ENCODE measurements around the gene SBF1.
"Not testable (repeated sequence)": the region's sequence is repeated elsewhere in the genome, so short reads cannot be mapped to it uniquely, and the experiment has no call there.

SBF1 gene

GRCh38 chr22:50398831-50399648 lies 75.8 kb downstream of the SBF1 start:
- Histone ChIP-seq H3K27ac (ENCODE audit: low read length, poor library complexity, severe bottlenecking) (peak overlapping the region; percentile 19), H2BK5ac (ENCODE audit: low read depth, low read length, poor library complexity, severe bottlenecking) (no peak overlapping the region), H3K79me1 (replicated peaks; ENCODE audit: low read length, poor library complexity, severe bottlenecking) (peaks cover 31% of the 10 kb centered on the region), H3K4ac (ENCODE audit: low read depth in 1 of 2, low read length in 2 of 2) (no peak overlapping the region), H3K4me2 (ENCODE audit: low read length, poor library complexity, severe bottlenecking) (no peak overlapping the region), H2BK15ac (ENCODE audit: low read depth, poor library complexity, severe bottlenecking) (no peak overlapping the region), H3K14ac (ENCODE audit: low read length in 2 of 2) (no peak overlapping the region), H2BK12ac (ENCODE audit: low read length in 2 of 2) (no peak overlapping the region), H2BK120ac (ENCODE audit: low read depth, low read length) (no peak overlapping the region), H3K23ac (ENCODE audit: low read length in 2 of 2) (no peak overlapping the region), H3K4me3 (ENCODE audit: insufficient read depth in 1 of 2, low read depth in 1 of 2, low read length in 2 of 2) (no peak overlapping the region), H2AK5ac (ENCODE audit: low read length, severe bottlenecking) (no peak overlapping the region), H4K91ac (ENCODE audit: low read length) (no peak overlapping the region), H4K8ac (ENCODE audit: low read length) (no peak overlapping the region), H3K4me1 (ENCODE audit: control insufficient read depth, insufficient read depth, low read depth, low read length) (peaks cover 25% of the 10 kb centered on the region), H3K36me3 (ENCODE audit: control insufficient read depth in 1 of 2, insufficient read depth in 2 of 2, low read depth in 1 of 2, low read length in 2 of 2) (peaks cover 35 to 39% of the 10 kb centered on the region in 2 experiments), H2AFZ (ENCODE audit: low read depth, low read length) (no peak overlapping the region), H3K27me3 (ENCODE audit: control insufficient read depth in 1 of 2, insufficient read depth in 1 of 2, low read length in 2 of 2) (no peaks in the 10 kb centered on the region), H3K9ac (ENCODE audit: low read length) (no peak overlapping the region), H3K9me3 (ENCODE audit: control insufficient read depth, low read length) (no peaks in the 10 kb centered on the region), H3K18ac (ENCODE audit: low read depth in 1 of 2, low read length in 2 of 2) (no peak overlapping the region)
- DNase-seq = peak; percentile 29
- WGBS = 91% methylated on average over 15 of the region's 15 CpGs

DNA sequence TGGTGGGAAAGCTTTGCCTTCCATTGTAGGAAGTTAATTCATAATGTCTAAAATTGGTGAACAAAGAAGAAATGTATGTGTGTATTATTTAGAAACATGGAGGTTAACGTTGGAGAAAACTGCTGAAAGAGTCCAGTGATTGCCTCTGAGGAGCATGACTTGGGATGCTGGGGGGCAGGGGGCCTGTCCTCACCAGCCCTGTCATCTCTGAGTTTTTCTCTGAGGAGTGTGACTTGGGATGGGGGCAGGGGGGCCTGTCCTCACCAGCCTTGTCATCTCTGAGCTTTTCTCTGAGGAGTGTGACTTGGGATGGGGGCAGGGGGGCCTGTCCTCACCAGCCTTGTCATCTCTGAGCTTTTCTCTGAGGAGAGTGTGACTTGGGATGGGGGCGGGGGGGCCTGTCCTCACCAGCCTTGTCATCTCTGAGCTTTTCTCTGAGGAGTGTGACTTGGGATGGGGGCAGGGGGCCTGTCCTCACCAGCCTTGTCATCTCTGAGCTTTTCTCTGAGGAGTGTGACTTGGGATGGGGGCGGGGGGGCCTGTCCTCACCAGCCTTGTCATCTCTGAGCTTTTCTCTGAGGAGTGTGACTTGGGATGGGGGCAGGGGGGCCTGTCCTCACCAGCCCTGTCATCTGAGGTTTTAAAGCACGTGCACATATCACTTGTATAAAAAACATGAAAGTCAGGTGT lies 77.3 kb downstream of the SBF1 start:
- not testable (repeated sequence) for H3K23ac ChIP-seq (ENCODE audit: low read length in 2 of 2); H3K4me3 ChIP-seq (ENCODE audit: insufficient read depth in 1 of 2, low read depth in 1 of 2, low read length in 2 of 2); H3K27ac ChIP-seq (ENCODE audit: low read length, poor library complexity, severe bottlenecking); H3K9me3 ChIP-seq (ENCODE audit: control insufficient read depth, low read length); H2BK15ac ChIP-seq (ENCODE audit: low read depth, poor library complexity, severe bottlenecking); H2BK5ac ChIP-seq (ENCODE audit: low read depth, low read length, poor library complexity, severe bottlenecking); H2AK5ac ChIP-seq (ENCODE audit: low read length, severe bottlenecking); H3K14ac ChIP-seq (ENCODE audit: low read length in 2 of 2); DNase-seq; H3K4me2 ChIP-seq (ENCODE audit: low read length, poor library complexity, severe bottlenecking); H4K91ac ChIP-seq (ENCODE audit: low read length); H2AFZ ChIP-seq (ENCODE audit: low read depth, low read length); H3K27me3 ChIP-seq (ENCODE audit: control insufficient read depth in 1 of 2, insufficient read depth in 1 of 2, low read length in 2 of 2)
- Histone ChIP-seq H3K79me1 (replicated peaks; ENCODE audit: low read length, poor library complexity, severe bottlenecking) (peaks cover 34% of the 10 kb centered on the region), H4K8ac (ENCODE audit: low read length) (peak overlapping the region; percentile 79), H3K4me1 (ENCODE audit: control insufficient read depth, insufficient read depth, low read depth, low read length) (peaks cover 17% of the 10 kb centered on the region), H3K9ac (ENCODE audit: low read length) (peak overlapping the region; percentile 22), H2BK120ac (ENCODE audit: low read depth, low read length) (peak overlapping the region; percentile 93), H3K18ac (ENCODE audit: low read depth in 1 of 2, low read length in 2 of 2) (peak overlapping the region; percentile 77 to 89), H2BK12ac (ENCODE audit: low read length in 2 of 2) (peak overlapping the region; percentile 30 to 92), H3K36me3 (ENCODE audit: control insufficient read depth in 1 of 2, insufficient read depth in 2 of 2, low read depth in 1 of 2, low read length in 2 of 2) (peaks cover 42 to 47% of the 10 kb centered on the region in 2 experiments), H3K4ac (ENCODE audit: low read depth in 1 of 2, low read length in 2 of 2) (peak overlapping the region in 1 of 2 experiments; percentile 82)
- 71% methylated on average over 3 of the region's 4 CpGs for WGBS

DNA sequence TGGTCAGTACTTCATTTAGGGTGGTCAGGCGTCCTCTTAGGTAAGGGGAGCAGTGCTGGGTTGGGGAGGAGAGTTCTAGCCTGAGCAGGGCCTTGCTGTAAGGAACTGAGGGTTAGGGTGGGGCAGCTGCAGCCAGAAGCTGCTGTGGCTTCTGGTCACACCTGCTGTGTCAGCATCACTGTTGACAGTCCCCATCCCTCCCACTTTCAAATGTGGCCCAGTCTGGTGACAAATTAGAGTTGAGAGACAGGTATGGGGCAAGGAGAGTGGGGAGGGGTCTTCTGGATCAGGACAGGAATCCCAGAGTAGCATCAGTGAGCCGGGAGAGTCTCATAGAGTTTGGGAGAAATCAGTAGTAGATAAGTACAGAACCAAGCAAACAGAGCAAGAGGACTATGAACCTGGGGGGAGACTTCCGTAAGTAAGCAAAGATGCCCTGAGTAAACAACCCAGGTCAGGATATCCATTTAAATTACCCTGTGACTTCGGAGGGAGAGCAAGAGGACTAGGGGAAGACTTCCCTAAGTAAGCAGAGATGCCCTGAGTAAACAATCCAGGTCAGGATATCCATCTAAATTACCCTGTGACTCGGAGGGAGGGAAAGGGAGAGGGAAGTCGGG lies 78.0 kb downstream of the SBF1 start:
- Histone ChIP-seq H3K4me3 (ENCODE audit: insufficient read depth in 1 of 2, low read depth in 1 of 2, low read length in 2 of 2) (no peak overlapping the region), H3K14ac (ENCODE audit: low read length in 2 of 2) (peak overlapping the region in 1 of 2 experiments; percentile 75), H4K91ac (ENCODE audit: low read length) (peak overlapping the region; percentile 4), H3K9ac (ENCODE audit: low read length) (peak overlapping the region; percentile 22), H3K18ac (ENCODE audit: low read depth in 1 of 2, low read length in 2 of 2) (peak overlapping the region; percentile 31 to 89), H3K79me1 (replicated peaks; ENCODE audit: low read length, poor library complexity, severe bottlenecking) (peaks cover 34% of the 10 kb centered on the region), H3K27ac (ENCODE audit: low read length, poor library complexity, severe bottlenecking) (no peak overlapping the region), H4K8ac (ENCODE audit: low read length) (peak overlapping the region; percentile 89), H2AFZ (ENCODE audit: low read depth, low read length) (no peak overlapping the region), H3K23ac (ENCODE audit: low read length in 2 of 2) (peak overlapping the region in 1 of 2 experiments; percentile 2), H3K36me3 (ENCODE audit: control insufficient read depth in 1 of 2, insufficient read depth in 2 of 2, low read depth in 1 of 2, low read length in 2 of 2) (peaks cover 44 to 52% of the 10 kb centered on the region in 2 experiments), H2BK12ac (ENCODE audit: low read length in 2 of 2) (peak overlapping the region; percentile 18 to 88), H3K4me2 (ENCODE audit: low read length, poor library complexity, severe bottlenecking) (no peak overlapping the region), H2BK120ac (ENCODE audit: low read depth, low read length) (peak overlapping the region; percentile 11), H2AK5ac (ENCODE audit: low read length, severe bottlenecking) (no peak overlapping the region), H3K9me3 (ENCODE audit: control insufficient read depth, low read length) (no peaks in the 10 kb centered on the region), H3K4me1 (ENCODE audit: control insufficient read depth, insufficient read depth, low read depth, low read length) (peaks cover 16% of the 10 kb centered on the region), H3K27me3 (ENCODE audit: control insufficient read depth in 1 of 2, insufficient read depth in 1 of 2, low read length in 2 of 2) (no peaks in the 10 kb centered on the region), H2BK5ac (ENCODE audit: low read depth, low read length, poor library complexity, severe bottlenecking) (no peak overlapping the region), H2BK15ac (ENCODE audit: low read depth, poor library complexity, severe bottlenecking) (no peak overlapping the region), H3K4ac (ENCODE audit: low read depth in 1 of 2, low read length in 2 of 2) (peak overlapping the region; percentile 46 to 82)
- 24% methylated on average over 4 of the region's 6 CpGs for WGBS
- peak; percentile 57 for DNase-seq
